ENCODE results near the gene GALNT11. TPM values are rescaled to one million over a fixed set of nuclear protein-coding genes. Genes with fewer than 3 reads are reported as not detected.

The GALNT11 gene
- total and polyA plus RNA-seq, 9 of the 15 experiments (the other 6 are each of a cell fraction or from before 2014, with no cell fraction given), result 8.2 to 59.5 (median 36.5) TPM

DNA sequence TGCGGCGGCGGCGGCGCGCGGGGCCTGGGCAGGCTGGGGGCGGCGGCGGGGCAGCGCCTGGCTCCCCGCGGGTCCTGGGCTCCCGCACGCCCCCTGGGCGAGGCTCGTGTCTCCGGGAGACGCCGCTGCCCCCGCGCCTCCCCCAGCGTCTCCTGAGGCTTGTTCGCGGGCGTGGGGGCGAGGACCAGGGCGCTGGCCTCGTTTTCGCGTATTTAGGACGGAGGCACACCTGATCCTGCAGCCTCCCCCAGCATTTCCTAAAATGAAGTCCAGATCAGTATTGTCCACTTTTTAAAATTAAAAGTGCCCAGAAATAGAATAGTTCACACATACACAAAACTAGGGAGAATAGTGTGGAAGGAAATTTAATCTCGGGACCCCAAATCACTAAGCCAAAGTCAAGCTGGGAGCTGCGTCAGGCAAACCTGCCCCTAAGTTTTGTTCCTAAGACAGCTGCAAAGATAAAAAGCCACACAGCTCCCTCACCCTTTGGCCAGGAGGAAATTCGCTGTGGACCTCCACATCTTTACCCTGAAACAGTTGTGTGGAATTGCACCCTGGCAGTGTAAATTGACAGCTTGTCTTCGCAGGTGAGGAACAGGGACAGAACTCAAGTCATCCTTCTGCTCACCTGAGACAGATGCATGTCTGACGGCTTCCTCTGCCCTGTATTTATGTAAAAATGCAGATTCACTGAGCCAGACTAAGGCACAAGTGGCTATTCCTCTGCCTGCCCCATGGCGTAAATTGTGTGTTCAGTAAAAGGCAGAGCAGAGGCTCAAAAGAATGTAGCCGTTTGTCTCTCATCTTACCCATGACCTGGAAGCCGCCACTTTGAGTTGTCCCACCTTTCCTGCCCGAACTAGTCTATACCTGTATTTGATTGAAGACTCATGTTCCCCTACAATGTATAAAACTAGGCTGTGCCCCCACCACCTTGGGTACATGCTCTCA lies 740 bp downstream of the GALNT11 start (continued):
- TF ChIP-seq CCAR2 (IDR thresholded peaks at IDR 0.05; ENCODE audit: low read depth, low read length) (no peak), HNRNPK (IDR thresholded peaks at IDR 0.05; ENCODE audit: low read depth, low read length, poor library complexity, severe bottlenecking) (no peak), PPARD (CRISPR knock-in tag; IDR thresholded peaks at IDR 0.05) (no peak), ZNF639 (CRISPR knock-in tag; conservative IDR thresholded peaks at IDR 0.05 in 1 of 2, IDR thresholded peaks at IDR 0.05 in 1 of 2) (no peak), ZNF140 (CRISPR knock-in tag; IDR thresholded peaks at IDR 0.05) (no peak), SIRT6 (IDR thresholded peaks at IDR 0.05; ENCODE audit: low read depth, low read length) (no peak), ZKSCAN3 (CRISPR knock-in tag; IDR thresholded peaks at IDR 0.05) (no peak), JUN (IDR thresholded peaks at IDR 0.05; ENCODE audit: borderline replicate concordance, low read depth, low read length) (no peak), JUN (CRISPR knock-in tag; IDR thresholded peaks at IDR 0.05; ENCODE audit: borderline replicate concordance) (no peak), MYC (IDR thresholded peaks at IDR 0.05; ENCODE audit: low read depth, low read length) (no peak), MYC (CRISPR knock-in tag; IDR thresholded peaks at IDR 0.05; ENCODE audit: borderline replicate concordance, low read depth) (no peak), GATAD2B (IDR thresholded peaks at IDR 0.05; ENCODE audit: borderline replicate concordance) (no peak), ZC3H4 (CRISPR knock-in tag; IDR thresholded peaks at IDR 0.05; ENCODE audit: borderline replicate concordance) (0 out of 2 replicates have a peak, but pooled peaks have one; percentile 76)
- TF ChIP-seq, protein P1, sequence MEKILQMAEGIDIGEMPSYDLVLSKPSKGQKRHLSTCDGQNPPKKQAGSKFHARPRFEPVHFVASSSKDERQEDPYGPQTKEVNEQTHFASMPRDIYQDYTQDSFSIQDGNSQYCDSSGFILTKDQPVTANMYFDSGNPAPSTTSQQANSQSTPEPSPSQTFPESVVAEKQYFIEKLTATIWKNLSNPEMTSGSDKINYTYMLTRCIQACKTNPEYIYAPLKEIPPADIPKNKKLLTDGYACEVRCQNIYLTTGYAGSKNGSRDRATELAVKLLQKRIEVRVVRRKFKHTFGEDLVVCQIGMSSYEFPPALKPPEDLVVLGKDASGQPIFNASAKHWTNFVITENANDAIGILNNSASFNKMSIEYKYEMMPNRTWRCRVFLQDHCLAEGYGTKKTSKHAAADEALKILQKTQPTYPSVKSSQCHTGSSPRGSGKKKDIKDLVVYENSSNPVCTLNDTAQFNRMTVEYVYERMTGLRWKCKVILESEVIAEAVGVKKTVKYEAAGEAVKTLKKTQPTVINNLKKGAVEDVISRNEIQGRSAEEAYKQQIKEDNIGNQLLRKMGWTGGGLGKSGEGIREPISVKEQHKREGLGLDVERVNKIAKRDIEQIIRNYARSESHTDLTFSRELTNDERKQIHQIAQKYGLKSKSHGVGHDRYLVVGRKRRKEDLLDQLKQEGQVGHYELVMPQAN (IDR thresholded peaks at IDR 0.05; ENCODE audit: borderline replicate concordance), result peak; percentile 15; the same call in 1 of the 2 replicates
- TF ChIP-seq, protein P2, sequence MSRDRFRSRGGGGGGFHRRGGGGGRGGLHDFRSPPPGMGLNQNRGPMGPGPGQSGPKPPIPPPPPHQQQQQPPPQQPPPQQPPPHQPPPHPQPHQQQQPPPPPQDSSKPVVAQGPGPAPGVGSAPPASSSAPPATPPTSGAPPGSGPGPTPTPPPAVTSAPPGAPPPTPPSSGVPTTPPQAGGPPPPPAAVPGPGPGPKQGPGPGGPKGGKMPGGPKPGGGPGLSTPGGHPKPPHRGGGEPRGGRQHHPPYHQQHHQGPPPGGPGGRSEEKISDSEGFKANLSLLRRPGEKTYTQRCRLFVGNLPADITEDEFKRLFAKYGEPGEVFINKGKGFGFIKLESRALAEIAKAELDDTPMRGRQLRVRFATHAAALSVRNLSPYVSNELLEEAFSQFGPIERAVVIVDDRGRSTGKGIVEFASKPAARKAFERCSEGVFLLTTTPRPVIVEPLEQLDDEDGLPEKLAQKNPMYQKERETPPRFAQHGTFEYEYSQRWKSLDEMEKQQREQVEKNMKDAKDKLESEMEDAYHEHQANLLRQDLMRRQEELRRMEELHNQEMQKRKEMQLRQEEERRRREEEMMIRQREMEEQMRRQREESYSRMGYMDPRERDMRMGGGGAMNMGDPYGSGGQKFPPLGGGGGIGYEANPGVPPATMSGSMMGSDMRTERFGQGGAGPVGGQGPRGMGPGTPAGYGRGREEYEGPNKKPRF (IDR thresholded peaks at IDR 0.05; ENCODE audit: low read depth, low read length), result no peak
- TF ChIP-seq, protein P3, sequence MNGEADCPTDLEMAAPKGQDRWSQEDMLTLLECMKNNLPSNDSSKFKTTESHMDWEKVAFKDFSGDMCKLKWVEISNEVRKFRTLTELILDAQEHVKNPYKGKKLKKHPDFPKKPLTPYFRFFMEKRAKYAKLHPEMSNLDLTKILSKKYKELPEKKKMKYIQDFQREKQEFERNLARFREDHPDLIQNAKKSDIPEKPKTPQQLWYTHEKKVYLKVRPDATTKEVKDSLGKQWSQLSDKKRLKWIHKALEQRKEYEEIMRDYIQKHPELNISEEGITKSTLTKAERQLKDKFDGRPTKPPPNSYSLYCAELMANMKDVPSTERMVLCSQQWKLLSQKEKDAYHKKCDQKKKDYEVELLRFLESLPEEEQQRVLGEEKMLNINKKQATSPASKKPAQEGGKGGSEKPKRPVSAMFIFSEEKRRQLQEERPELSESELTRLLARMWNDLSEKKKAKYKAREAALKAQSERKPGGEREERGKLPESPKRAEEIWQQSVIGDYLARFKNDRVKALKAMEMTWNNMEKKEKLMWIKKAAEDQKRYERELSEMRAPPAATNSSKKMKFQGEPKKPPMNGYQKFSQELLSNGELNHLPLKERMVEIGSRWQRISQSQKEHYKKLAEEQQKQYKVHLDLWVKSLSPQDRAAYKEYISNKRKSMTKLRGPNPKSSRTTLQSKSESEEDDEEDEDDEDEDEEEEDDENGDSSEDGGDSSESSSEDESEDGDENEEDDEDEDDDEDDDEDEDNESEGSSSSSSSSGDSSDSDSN (IDR thresholded peaks at IDR 0.05; ENCODE audit: borderline replicate concordance in 1 of 2, low read depth in 2 of 2, low read length in 2 of 2), result 0 out of 4 replicates have a peak, but pooled peaks of 1 of the 2 experiments have one; percentile 2
